Hematopoietic multipotent progenitor cell treated with erythropoietin and hydrocortisone succinate and interleukin-3 and kit ligand, for 6 days (in vitro differentiated cells): Measurements from ENCODE around the gene SLC22A12.
A peak's percentile ranks its signal among the peaks of the same experiment; 100 is the strongest.

ENCODE experiments used
- DNase-seq: peaks from one replicate; pipeline ENCODE4 v3.0.0-alpha.2; 2015

The SLC22A12 gene

DNA sequence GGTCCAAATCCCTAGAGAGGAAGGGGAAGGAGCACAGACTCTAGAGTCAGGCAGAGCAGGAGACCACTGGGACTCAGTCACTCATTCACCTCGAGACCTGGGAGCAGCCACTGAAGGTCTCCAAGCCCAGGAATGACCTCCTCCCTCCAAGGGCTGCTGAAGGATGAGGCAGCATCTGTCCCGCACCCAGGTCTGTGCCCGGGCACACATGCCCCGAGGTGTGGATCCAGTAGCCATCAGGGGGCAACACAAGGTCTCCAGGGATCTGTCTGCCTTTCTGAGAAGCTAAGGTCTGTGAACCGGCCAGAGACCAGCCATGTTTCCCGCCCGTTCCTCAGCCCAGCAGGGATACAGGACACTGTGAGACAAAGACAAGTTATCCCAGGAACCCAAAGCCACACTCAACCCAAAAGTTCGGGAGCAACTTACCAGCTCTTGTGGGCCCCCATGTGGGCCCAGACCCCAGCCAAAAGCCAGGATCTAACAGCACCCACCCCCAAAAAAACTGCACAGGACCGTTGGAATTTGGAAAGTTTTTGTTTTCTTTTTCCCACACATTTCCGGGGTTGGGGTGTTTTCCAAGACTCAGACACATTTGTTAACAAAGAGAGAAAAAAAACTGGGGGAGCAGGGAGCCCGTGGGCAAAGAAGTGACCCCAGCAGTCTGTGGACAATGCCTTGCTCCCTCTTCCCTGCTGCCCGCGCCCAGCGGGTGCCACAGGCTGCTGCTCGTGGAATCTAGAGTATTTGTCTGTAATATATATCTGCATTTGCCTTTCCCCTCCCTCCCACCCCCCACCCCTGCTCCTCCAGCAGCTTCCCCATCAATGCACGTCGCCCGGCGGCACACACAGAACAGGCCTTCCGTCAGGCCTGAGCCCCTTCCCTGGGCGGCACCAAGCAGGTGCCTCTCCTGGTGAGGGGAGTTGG is 14.9 kb downstream of the SLC22A12 start:
- no peak for DNase-seq

DNA sequence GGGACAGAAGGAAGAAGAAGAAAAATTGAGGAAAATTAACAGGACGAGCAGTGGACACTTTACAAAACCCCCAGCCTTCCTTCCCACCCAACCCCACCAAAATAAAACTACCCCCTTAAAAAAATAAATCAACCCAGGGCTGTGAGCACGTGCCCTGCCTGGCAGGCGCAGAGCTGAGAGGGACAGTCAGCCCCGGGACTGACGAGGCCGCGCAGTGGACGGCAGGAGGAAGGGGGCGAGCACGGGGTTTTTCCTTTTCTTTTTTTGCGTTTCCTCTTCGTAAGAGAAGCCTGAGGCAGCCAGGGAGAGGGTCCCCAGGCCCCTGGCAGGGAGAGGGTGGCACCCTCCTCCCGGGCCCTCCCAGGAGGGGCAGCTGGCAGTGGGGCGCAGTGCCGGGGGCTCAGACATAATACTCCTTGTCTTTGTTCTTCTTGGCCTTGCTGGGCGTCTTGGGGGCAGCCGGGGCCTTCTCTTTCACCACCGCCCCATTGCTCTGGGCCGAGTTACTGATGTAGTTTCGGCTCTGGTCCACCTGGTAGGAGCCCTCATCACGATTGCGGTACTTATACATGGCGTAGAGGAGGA is 15.9 kb downstream of the SLC22A12 start:
- no peak for DNase-seq

DNA sequence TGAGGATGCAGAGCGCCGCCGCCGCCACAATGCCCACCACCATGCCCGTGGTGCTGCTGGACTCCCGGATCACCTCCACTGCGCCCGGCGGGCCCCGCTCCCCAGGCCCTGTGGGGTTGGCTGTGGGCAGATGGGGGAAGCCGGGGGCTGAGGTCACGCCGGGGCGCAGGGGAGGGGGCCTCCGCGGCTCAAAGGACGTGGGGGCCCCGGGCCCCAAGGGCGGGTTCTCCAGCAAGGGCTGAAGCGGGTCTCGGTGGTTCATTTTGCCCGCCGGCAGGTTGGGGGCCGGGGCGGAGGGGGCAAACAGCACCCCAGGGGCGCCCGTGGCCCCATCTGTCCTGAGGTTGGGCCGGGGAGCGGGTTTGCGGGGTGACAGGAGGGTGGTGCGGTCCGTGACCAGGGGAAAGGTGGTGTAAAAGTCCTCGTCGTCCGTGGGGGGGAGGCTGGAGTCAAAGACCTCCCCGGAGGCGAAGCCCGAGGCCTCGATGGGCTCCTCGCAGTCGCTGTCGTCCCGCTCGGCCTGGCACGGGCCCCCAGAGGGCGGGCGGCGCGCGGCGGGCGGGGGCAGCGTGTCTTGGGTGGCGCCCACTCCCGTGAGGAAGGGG is 16.5 kb downstream of the SLC22A12 start:
- DNase-seq, result no peak

DNA sequence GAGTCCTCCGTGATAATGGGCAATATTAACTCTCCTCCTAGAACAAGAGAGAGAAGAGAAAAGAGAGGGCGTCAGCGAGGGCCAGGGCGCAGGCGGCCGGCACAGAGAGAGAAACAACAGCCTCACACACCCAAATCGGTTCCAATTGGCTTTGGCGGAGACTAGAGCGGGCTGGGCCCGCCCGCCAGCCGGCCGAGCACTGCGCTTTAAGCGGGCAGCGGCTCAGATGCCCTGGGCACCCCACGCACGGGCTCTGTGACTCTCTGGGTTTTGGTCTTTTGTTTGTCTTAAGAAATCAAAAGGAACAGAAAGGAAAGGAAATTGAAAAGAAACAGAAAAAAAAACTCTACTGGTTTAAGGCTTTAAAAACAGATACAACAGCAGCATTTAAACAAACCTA is 17.0 kb downstream of the SLC22A12 start:
- DNase-seq, result no peak

DNA sequence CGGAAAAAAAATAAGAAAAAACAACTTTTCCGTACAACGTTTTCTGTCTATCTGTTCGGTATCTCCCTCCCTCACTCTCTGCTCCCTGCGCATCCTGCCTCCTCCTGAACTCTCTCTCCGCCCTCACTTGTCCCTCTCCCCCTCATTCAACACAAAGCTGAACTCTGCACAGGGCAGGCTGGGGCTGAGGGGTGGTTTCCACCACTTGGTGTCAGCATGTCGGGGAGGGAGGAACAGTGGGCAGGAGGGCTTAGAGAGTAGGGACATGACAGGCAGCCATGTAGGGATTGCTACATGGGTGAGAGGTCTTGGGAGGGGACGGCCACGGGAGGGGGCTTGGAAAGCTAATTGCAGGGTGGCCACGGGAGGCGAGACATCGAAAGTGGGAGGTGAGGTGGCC is 17.6 kb downstream of the SLC22A12 start:
- no peak for DNase-seq

GRCh38 chr11:64609436-64610047 is 18.5 kb downstream of the SLC22A12 start:
- DNase-seq, result peak; percentile 42

DNA sequence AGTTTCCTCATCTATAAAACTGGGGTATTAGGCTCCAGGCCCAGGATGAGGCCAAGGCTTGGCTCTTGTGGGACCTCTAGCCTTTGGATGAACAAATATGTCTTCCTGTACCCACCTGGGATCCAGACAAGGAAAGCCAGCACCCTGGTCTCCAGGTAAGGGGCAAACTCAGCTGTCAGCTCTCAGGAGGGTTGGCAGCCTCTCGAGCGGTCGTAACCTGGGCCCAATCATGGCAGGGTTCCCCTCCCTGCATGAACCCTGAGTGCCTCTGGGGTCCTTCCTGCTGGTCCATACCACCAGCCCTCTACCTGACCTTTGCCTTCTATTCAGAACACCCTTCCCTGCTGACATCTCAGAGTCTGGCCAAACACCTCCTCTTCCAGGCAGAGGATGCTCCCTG is 19.6 kb downstream of the SLC22A12 start:
- DNase-seq, result no peak

- no peak for DNase-seq
These were observed 20.2 kb downstream of the SLC22A12 start for GRCh38 chr11:64611176-64611575.

GRCh38 chr11:64611869-64612646 is 21.0 kb downstream of the SLC22A12 start:
- peak; percentile 45 for DNase-seq

- no peak for DNase-seq
These were observed 22.6 kb downstream of the SLC22A12 start for GRCh38 chr11:64613648-64614047.

GRCh38 chr11:64614917-64615316 is 23.9 kb downstream of the SLC22A12 start:
- no peak for DNase-seq

DNA sequence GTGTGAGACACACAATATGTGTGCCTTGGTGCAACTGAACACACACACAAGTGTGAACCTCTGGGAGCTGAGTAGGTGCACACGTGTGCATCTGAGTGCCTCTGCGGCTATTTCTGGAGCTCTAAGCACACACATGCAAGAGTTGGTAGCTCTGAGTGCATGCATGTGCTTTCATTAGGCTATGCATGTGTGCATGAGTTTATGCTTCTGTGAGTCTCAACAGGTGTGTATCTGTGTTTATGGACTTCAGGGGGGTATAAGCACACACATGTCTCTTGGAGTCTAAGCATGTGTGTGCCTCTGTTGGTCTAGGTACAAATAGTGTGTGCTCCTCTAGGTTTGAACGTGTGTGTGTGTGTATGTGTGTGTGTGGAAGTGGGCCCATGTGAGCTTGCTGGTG is 25.8 kb downstream of the SLC22A12 start:
- no peak for DNase-seq

GRCh38 chr11:64619196-64619595 is 28.2 kb downstream of the SLC22A12 start:
- no peak for DNase-seq

GRCh38 chr11:64619811-64620380 is 28.9 kb downstream of the SLC22A12 start:
- peak; percentile 55 for DNase-seq

DNA sequence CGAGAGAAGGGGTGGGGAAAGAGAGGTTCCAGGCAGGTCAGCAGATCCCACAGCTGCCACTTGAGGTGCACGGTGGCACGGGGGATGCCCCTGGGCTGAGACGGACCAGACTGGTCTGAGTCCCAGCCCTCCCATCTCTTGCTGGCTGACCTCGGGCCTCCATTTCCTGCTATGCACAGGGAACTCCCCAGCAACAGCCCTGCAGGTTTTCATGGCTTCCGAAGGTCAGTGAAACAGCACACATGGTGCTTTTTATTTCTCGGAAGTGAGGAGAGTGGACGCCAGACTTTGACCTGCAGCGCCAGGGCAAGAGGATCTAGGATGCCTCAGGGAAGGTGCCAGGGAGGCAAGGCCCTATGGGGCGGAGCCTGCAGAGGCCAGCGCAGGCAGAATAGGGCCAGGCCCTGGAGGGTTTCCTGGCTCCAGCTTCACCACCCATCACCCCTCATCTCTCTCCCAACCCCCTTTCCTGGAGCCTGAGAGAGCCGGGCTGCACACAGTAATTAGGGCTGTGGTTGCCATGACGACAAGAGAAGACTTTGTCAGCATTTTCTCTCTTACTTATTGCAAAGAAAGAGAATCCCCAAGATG is 29.5 kb downstream of the SLC22A12 start:
- DNase-seq, result peak; percentile 38

DNA sequence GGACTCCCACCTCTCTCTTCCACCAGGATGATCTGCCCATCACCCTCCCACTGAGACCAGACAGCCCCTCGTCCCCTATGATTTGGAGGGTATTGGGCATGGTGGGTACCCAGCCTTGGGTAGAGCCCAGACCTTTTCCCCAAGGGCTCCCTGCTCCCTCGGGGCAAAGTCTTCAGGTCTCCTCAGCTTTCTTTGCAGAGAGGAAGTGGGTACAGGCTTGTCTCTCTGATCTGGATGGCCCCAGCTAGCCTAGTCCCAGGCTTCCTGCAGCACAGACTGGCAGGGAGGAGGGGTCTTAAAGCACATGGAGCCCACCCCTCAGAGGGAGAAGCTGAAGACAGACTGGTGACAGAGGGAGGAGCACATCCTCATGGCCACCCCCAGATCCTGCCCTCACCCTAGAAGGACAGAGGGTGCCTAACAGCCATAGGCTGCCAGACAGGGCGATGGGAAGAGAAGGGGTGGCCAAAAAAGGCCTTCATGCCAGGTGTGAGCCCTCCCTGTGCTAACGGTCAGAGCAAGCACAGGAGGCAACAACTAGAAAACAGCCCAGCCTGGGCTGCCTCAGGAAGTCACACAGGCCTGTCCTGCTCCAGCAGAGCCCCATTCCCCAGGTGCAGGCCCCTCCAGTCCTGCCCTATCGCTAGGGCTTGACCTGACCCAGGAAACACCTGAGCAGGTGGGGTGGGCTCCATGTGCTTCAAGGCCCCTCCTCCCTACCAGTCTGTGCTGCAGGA is 30.4 kb downstream of the SLC22A12 start:
- no peak for DNase-seq

- no peak for DNase-seq
These were observed 31.7 kb downstream of the SLC22A12 start for GRCh38 chr11:64622681-64623080.

DNA sequence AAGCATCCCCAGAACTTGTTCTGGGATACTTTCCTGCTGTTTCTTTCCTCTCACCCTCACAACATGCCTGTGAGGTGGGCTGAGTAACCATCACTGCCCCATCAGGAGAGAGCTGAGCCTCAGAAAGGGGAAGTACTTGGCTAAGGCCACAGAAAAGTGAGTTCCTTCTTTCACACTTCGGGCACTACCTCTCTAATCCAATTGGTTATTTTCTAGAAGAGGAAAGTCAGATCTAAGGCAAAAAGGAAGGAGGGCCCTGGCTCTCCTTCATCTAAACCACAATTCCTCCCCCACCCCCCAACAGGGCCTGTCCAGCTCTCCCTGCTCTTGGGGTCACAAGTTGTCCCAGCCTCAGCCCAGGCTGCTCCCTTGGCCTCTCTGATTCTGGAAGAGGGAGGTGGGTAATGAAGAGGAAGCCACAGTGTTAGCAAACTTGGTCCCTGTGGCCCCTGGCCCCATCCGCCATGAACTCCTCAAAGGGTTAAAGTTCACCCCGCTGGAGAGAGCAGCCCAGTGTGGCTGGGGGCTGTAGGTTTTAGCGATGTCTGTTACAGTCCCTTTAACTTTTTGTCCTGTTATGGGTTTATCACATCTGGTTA is 34.0 kb downstream of the SLC22A12 start:
- peak; percentile 76 for DNase-seq

GRCh38 chr11:64626637-64627036 is 35.6 kb downstream of the SLC22A12 start:
- no peak for DNase-seq

DNA sequence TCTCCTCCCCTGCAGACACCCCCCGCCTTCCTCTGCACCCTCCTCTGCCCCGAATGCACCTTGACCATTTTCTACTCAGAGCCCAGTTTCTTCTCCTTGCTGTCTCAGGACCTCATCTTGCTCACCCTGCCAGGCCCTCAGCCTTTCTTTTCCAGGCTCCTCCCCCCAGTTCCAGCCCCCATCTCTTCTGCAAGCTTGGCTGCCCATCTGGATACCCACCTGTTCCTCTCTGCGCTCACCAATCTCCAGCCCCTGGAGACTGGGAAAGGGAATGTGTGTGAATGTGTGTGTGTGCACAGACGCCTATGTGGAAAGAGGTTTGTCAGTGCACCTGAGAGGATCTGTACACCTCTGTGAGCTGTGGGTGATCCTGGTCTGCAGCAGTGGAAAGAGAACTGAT is 36.4 kb downstream of the SLC22A12 start:
- DNase-seq, result no peak

- DNase-seq, result no peak
These were observed 37.6 kb downstream of the SLC22A12 start for GRCh38 chr11:64628596-64628995.
